Smooth muscle cell (in vitro differentiated cells): ENCODE measurements around the gene CDV3. TPM values are rescaled to one million over a fixed set of nuclear protein-coding genes. Genes with fewer than 3 reads are reported as not detected.
"Not testable (repeated sequence)": the region's sequence is repeated elsewhere in the genome, so short reads cannot be mapped to it uniquely, and the experiment has no call there.

Experiments
- DNase-seq: peaks from one replicate; lab custom pipeline; 2025; ENCODE audit not compliant: unreplicated experiment; lab: John Stamatoyannopoulos, UW
- H2AFZ ChIP-seq: fragments of 200-600 bp; sonication (generic); 2 replicates; pipeline ENCODE4 v1.6.0; 2016; ENCODE audit warnings: antibody characterized with exemption, low read depth, mild to moderate bottlenecking
- H3F3A ChIP-seq: fragments of 200-600 bp; sonication (generic); 2 replicates; pipeline ENCODE4 v1.6.0; 2017; ENCODE audit warnings: antibody characterized with exemption, low read depth
- H3K27ac ChIP-seq: fragments of 200-600 bp; sonication (generic); 2 replicates; pipeline ENCODE4 v1.5.1; 2016; ENCODE audit warnings: low read depth, mild to moderate bottlenecking
- H3K27me3 ChIP-seq: fragments of 200-600 bp; sonication (generic); 2 replicates; pipeline ENCODE4 v1.6.1; 2016; ENCODE audit warnings: low read depth, mild to moderate bottlenecking
- H3K36me3 ChIP-seq: fragments of 200-600 bp; sonication (generic); 2 replicates; pipeline ENCODE4 v1.5.1; 2016; ENCODE audit warnings: low read depth
- H3K4me1 ChIP-seq: fragments of 200-600 bp; sonication (generic); 2 replicates; pipeline ENCODE4 v1.5.1; 2016; ENCODE audit warnings: low read depth
- H3K4me2 ChIP-seq: fragments of 200-600 bp; sonication (generic); 2 replicates; pipeline ENCODE4 v1.6.0; 2016; ENCODE audit warnings: mild to moderate bottlenecking
- H3K4me3 ChIP-seq: fragments of 200-600 bp; sonication (generic); 2 replicates; pipeline ENCODE4 v1.5.1; 2016; ENCODE audit warnings: mild to moderate bottlenecking
- H3K79me2 ChIP-seq: fragments of 200-600 bp; sonication (generic); 2 replicates; pipeline ENCODE4 v1.6.0; 2016; ENCODE audit warnings: low read depth, mild to moderate bottlenecking
- H3K9ac ChIP-seq: fragments of 200-600 bp; sonication (generic); 2 replicates; pipeline ENCODE4 v1.6.0; 2016; ENCODE audit warnings: low read depth
- H3K9me3 ChIP-seq: fragments of 200-600 bp; sonication (generic); replicated peaks from 2 replicates; pipeline ENCODE4 v1.5.1; 2016; ENCODE audit warnings: low read depth
- H4K20me1 ChIP-seq: fragments of 200-600 bp; sonication (generic); 2 replicates; pipeline ENCODE4 v1.6.0; 2016; ENCODE audit warnings: low read depth
- CTCF ChIP-seq: fragments of 200-600 bp; sonication (generic); IDR thresholded peaks from 2 replicates; pipeline ENCODE4 v1.5.1; 2017; ENCODE audit warnings: borderline replicate concordance, mild to moderate bottlenecking, antibody characterized with exemption; ENCODE audit not compliant: insufficient read depth, poor library complexity, severe bottlenecking
- WGBS: methylation state at CpG from one replicate; pipeline ENCODE4 v1.1.7; 2016; ENCODE audit warnings: low lambda C conversion rate; 5-methylcytosine and 5-hydroxymethylcytosine counted together
- polyA plus RNA-seq: library from polyadenylated mRNA; unstranded; fragments of >200 nt; fragmentation: Nextera tagmentation; extraction: Ambion mirVana; gene quantifications from 2 replicates; pipeline ENCODE4 v1.2.1, GENCODE V29; 2016
- total RNA-seq: library from RNA; depleted of rRNA; stranded (reverse); fragments of >200 nt; gene quantifications from 2 replicates; pipeline ENCODE4 v1.2.3, GENCODE V29; 2014

Gene CDV3
- total and polyA plus RNA-seq, 2 experiments from 2014 or later: 70.2 to 139 TPM

GRCh38 chr3:133535971-133536881, 37.3 kb upstream of the CDV3 start:
- 67% methylated on average over 1 of the region's 1 CpG for WGBS
- Histone ChIP-seq H3K9ac (no peak overlapping the region), H3K4me2 (peak overlapping the region; percentile 20), H3K79me2 (no peaks in the 10 kb centered on the region), H3K4me3 (no peak overlapping the region), H3K27me3 (no peaks in the 10 kb centered on the region), H2AFZ (peak overlapping the region; percentile 52), H3K4me1 (no peaks in the 10 kb centered on the region), H3K9me3 (no peaks in the 10 kb centered on the region), H3F3A (no peaks in the 10 kb centered on the region), H3K27ac (no peak overlapping the region), H3K36me3 (no peaks in the 10 kb centered on the region), H4K20me1 (no peaks in the 10 kb centered on the region)
- no peak for DNase-seq
- TF ChIP-seq CTCF: no peak

GRCh38 chr3:133537131-133537530, 36.4 kb upstream of the CDV3 start:
- DNase-seq, H2AFZ ChIP-seq: not testable (repeated sequence)

GRCh38 chr3:133538154-133538553, 35.3 kb upstream of the CDV3 start:
- WGBS: 96% methylated on average over 2 of the region's 2 CpGs
- Histone ChIP-seq H3K36me3 (no peaks in the 10 kb centered on the region), H2AFZ (no peak overlapping the region), H3K9me3 (no peaks in the 10 kb centered on the region), H4K20me1 (no peaks in the 10 kb centered on the region), H3K4me3 (no peak overlapping the region), H3K27me3 (no peaks in the 10 kb centered on the region), H3F3A (no peaks in the 10 kb centered on the region), H3K4me1 (no peaks in the 10 kb centered on the region), H3K4me2 (no peak overlapping the region), H3K27ac (no peak overlapping the region), H3K79me2 (no peaks in the 10 kb centered on the region), H3K9ac (no peak overlapping the region)
- no peak for DNase-seq
- TF ChIP-seq CTCF: no peak

More at GRCh38 chr3:133537131-133537530, 36.4 kb upstream of the CDV3 start:
- not testable (repeated sequence) for H3K27ac ChIP-seq, H3K4me1 ChIP-seq, H3K27me3 ChIP-seq, H4K20me1 ChIP-seq, H3K9ac ChIP-seq, H3K36me3 ChIP-seq, H3K79me2 ChIP-seq, H3F3A ChIP-seq, H3K9me3 ChIP-seq, H3K4me2 ChIP-seq, H3K4me3 ChIP-seq
- WGBS: 98% methylated on average over 11 of the region's 11 CpGs

GRCh38 chr3:133540896-133541674, 32.4 kb upstream of the CDV3 start:
- no peak overlapping the region for H3K4me2 ChIP-seq
- no peak overlapping the region for H3K9ac ChIP-seq
- H3K36me3 ChIP-seq: no peaks in the 10 kb centered on the region
- WGBS: 43% methylated on average over 2 of the region's 2 CpGs
- no peak for DNase-seq
- H3K27me3 ChIP-seq: no peaks in the 10 kb centered on the region
- no peaks in the 10 kb centered on the region for H4K20me1 ChIP-seq
- no peaks in the 10 kb centered on the region for H3K9me3 ChIP-seq
- no peaks in the 10 kb centered on the region for H3K79me2 ChIP-seq
- no peak overlapping the region for H3K27ac ChIP-seq
- no peaks in the 10 kb centered on the region for H3F3A ChIP-seq
- no peaks in the 10 kb centered on the region for H3K4me1 ChIP-seq
- no peak for TF ChIP-seq CTCF
- H3K4me3 ChIP-seq: no peak overlapping the region
- H2AFZ ChIP-seq: no peak overlapping the region
